GM12865 (cell line): Measurements from ENCODE around the gene RHOH.

Experiments
- DNase-seq: peaks from one replicate; pipeline ENCODE4 v3.0.0; 2010; ENCODE audit warnings: low read depth
- H3K4me3 ChIP-seq: 2 replicates; pipeline ENCODE4 v1.5.1; 2011; ENCODE audit warnings: mild to moderate bottlenecking, low read depth, low read length, control low read depth
- CTCF ChIP-seq: IDR thresholded peaks from 2 replicates; pipeline ENCODE4 v1.5.1; 2011; ENCODE audit warnings: low read length, control low read depth, low read depth, inconsistent platforms; ENCODE audit not compliant: insufficient read depth; ENCODE audit errors: missing control alignments

Gene RHOH

GRCh38 chr4:40264995-40265909 is 68.4 kb downstream of the RHOH start:
- no peak for DNase-seq

GRCh38 chr4:40265910-40266274 is 69.1 kb downstream of the RHOH start:
- H3K4me3 ChIP-seq: no peak overlapping the region
- no peak for TF ChIP-seq CTCF
- DNase-seq: no peak

More at GRCh38 chr4:40264995-40265909, 68.4 kb downstream of the RHOH start:
- no peak overlapping the region for H3K4me3 ChIP-seq
- no peak for TF ChIP-seq CTCF

- H3K4me3 ChIP-seq: no peak overlapping the region
- no peak for DNase-seq
- TF ChIP-seq CTCF: no peak
Observed at GRCh38 chr4:40269133-40269532, 72.3 kb downstream of the RHOH start.

GRCh38 chr4:40270609-40271008 is 73.8 kb downstream of the RHOH start:
- DNase-seq: no peak
- no peak for TF ChIP-seq CTCF
- no peak overlapping the region for H3K4me3 ChIP-seq

- DNase-seq: no peak
- H3K4me3 ChIP-seq: no peak overlapping the region
- no peak for TF ChIP-seq CTCF
Observed at GRCh38 chr4:40275065-40275730, 78.4 kb downstream of the RHOH start.

- no peak overlapping the region for H3K4me3 ChIP-seq
- no peak for DNase-seq
- TF ChIP-seq CTCF: no peak
Observed at GRCh38 chr4:40276546-40276945, 79.7 kb downstream of the RHOH start.
